AG04450 (cell line): ENCODE data around the gene PTCH1. TPM values are rescaled to one million over a fixed set of nuclear protein-coding genes. Genes with fewer than 3 reads are reported as not detected.

Source experiments
- CTCF ChIA-PET: fragments of 300-600, 350-600 bp; formaldehyde crosslinking; extraction: SDS; loops from one replicate; lab custom pipeline; 2022; ENCODE audit warnings: antibody characterized with exemption, inconsistent platforms; lab: Charles Lee
- POLR2A ChIA-PET: fragments of 350-600 bp; formaldehyde crosslinking; extraction: SDS; loops from one replicate; lab custom pipeline; 2021; ENCODE audit warnings: antibody characterized with exemption, inconsistent platforms; lab: Yijun Ruan, JAX
- DNase-seq: peaks from one replicate; pipeline ENCODE4 v3.0.0-alpha.2; 2011; ENCODE audit warnings: low read depth, low spot score
- H3K27ac ChIP-seq: one replicate; pipeline ENCODE4 v1.5.1; 2012; ENCODE audit warnings: low read depth, low read length, control low read depth
- H3K27me3 ChIP-seq: one replicate; pipeline ENCODE4 v1.6.0; 2012; ENCODE audit warnings: low read length; ENCODE audit not compliant: control insufficient read depth, insufficient read depth
- H3K4me3 ChIP-seq: 2 replicates; pipeline ENCODE4 v1.5.1; 2011; ENCODE audit warnings: mild to moderate bottlenecking, low read depth, low read length, control low read depth
- H3K9me3 ChIP-seq: 2 replicates; pipeline ENCODE4 v1.5.1; 2012; ENCODE audit warnings: low read length; ENCODE audit not compliant: control insufficient read depth, insufficient read depth
- CTCF ChIP-seq: IDR thresholded peaks from 2 replicates; pipeline ENCODE4 v1.5.1; 2011; ENCODE audit warnings: low read depth, low read length, control low read depth, inconsistent platforms
- polyA plus RNA-seq: library from polyadenylated mRNA; depleted of rRNA; stranded (reverse); fragments of >200 nt; gene quantifications from 2 replicates; pipeline ENCODE4 v1.2.3, GENCODE V29; 2011

PTCH1 gene
- polyA plus RNA-seq, 1 experiment = 7.3 TPM

DNA sequence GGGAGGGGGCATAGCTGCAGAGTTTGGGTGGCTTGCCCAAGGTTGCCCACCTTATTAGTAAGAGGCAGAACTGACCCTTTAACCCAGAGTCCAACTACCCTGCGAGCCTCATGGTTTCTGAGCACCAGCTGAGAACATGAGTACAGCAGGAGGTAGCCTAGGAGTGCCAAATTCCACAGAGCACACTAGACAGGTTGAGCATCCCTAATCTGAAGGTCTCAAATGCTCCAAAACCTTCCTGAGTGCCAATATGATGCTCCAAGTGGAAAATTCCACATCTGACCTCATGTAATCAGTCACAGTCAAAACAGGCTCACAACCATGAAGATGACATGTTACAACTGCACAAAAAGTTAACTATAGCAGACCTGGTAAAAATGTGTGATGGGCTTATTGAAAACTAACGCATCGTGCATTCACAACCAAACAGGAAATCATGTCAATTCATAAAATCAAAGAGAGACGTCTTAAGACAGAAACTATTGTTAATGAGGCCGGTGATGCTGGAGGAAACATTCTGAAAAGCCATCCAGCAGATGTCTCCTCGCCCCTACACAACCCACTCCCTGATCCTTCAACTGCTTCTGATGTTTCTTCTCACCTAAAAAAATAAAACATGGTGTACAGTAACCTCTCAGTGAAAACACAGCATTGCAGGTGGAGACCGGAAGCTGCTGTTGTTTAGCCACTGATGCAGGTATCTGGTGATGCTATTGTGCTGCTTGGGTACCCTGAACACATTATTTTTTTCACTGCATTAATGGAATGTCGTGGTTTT, 25.0 kb downstream of the PTCH1 start:
- H3K27me3 ChIP-seq = no peaks in the 10 kb centered on the region
- ChIA-PET CTCF (interaction anchor here (0.6 kb wide), 1 partner anchor 12 kb away, joined by 3 read pairs; no protein-coding TSS in a partner anchor), POLR2A (no interaction called here)
- no peak for TF ChIP-seq CTCF
- H3K9me3 ChIP-seq = peaks cover 7% of the 10 kb centered on the region; the same call in 1 of the 2 replicates
- H3K27ac ChIP-seq = no peak overlapping the region
- no peak overlapping the region for H3K4me3 ChIP-seq
- DNase-seq = no peak

DNA sequence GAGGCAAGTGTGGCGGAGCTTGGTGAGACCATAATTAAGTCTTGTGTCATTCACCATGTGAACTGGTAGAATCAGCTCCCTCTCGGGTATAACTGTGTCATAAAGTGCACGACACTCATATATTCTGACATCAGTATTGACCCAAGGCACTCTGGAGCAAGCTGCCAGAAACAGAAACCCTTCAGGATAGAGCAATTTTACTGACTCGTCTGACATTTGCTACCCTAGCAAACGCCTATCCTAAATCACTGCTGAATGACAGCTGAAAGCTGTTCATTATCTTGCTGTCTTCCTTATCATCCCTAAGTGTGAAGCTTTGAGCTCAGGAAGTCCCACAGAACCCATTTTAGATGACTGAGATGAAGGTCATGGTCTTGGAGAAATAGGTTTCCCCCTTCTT, 27.8 kb downstream of the PTCH1 start:
- TF ChIP-seq CTCF = no peak
- H3K27ac ChIP-seq = no peak overlapping the region
- CTCF ChIA-PET = no interaction called here
- peaks cover 1% of the 10 kb centered on the region; the same call in 1 of the 2 replicates for H3K9me3 ChIP-seq
- POLR2A ChIA-PET = no interaction called here
- no peaks in the 10 kb centered on the region for H3K27me3 ChIP-seq
- no peak overlapping the region for H3K4me3 ChIP-seq
- no peak for DNase-seq

GRCh38 chr9:95486318-95486717, 30.5 kb downstream of the PTCH1 start:
- H3K27me3 ChIP-seq = no peaks in the 10 kb centered on the region
- CTCF ChIA-PET = no interaction called here
- H3K9me3 ChIP-seq = no peaks in the 10 kb centered on the region; the same call in 1 of the 2 replicates
- POLR2A ChIA-PET = interaction anchor here (0.7 to 1.0 kb wide), 2 partner anchors 16 to 23 kb away, joined by 3 to 4 read pairs; no protein-coding TSS in a partner anchor
- no peak overlapping the region for H3K4me3 ChIP-seq
- DNase-seq = no peak
- H3K27ac ChIP-seq = no peak overlapping the region
- no peak for TF ChIP-seq CTCF

GRCh38 chr9:95484225-95484624, 32.5 kb downstream of the PTCH1 start:
- Histone ChIP-seq H3K9me3 (no peaks in the 10 kb centered on the region; the same call in 1 of the 2 replicates), H3K27me3 (no peaks in the 10 kb centered on the region), H3K4me3 (no peak overlapping the region), H3K27ac (no peak overlapping the region)
- no peak for DNase-seq
- ChIA-PET POLR2A (no interaction called here), CTCF (no interaction called here)
- TF ChIP-seq CTCF = no peak

DNA sequence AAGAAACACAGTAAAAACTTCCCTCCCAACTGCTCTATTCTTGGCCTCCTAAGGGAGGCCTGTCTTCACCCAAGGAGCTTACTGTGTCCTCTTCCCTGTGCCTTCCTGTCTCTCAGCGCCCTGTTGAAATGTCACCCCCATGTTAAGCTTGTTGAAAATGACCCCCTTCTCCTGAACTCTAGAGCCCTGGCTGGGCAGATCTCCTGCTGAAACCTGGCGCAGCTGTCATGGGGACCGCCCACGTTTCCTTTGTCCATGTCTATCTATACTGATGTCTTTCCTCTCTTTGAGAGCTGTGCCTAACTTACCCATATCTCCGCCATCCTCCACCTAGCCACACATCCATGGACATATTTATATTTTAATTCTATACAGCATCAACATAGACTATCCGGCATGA, 33.3 kb downstream of the PTCH1 start:
- TF ChIP-seq CTCF = no peak
- no peak for DNase-seq
- ChIA-PET POLR2A (no interaction called here), CTCF (interaction anchor here (0.6 to 0.7 kb wide), 2 partner anchors 167 to 804 kb away, joined by 3 read pairs; no protein-coding TSS in a partner anchor)
- no peaks in the 10 kb centered on the region; the same call in 1 of the 2 replicates for H3K9me3 ChIP-seq
- no peak overlapping the region for H3K27ac ChIP-seq
- no peak overlapping the region for H3K4me3 ChIP-seq
- H3K27me3 ChIP-seq = no peaks in the 10 kb centered on the region
